ENCODE data around the gene PLAAT4. TPM values are rescaled to one million over a fixed set of nuclear protein-coding genes. Genes with fewer than 3 reads are reported as not detected.
"Not testable (repeated sequence)": the region's sequence is repeated elsewhere in the genome, so short reads cannot be mapped to it uniquely, and the experiment has no call there.

PLAAT4 gene
- total and polyA plus RNA-seq, 2 donors (not counting 3 experiments of a cell fraction or from before 2014, with no cell fraction given), result 0.95 to 1.7 TPM

GRCh38 chr11:63578882-63579281 lies 42.3 kb downstream of the PLAAT4 start:
- dilution Hi-C loops (cut with MboI; ENCODE audit: extremely low pct_ligation_motif_present, low sequenced_read_pairs), result not testable (repeated sequence)

GRCh38 chr11:63581224-63581623 lies 44.6 kb downstream of the PLAAT4 start:
- dilution Hi-C loops (cut with MboI; ENCODE audit: extremely low pct_ligation_motif_present, low sequenced_read_pairs); DNase-seq (ENCODE audit: low read depth, low spot score); H3K9ac ChIP-seq (replicated peaks; ENCODE audit: extremely low read depth, insufficient read depth, low read length); H3K4me1 ChIP-seq (ENCODE audit: control insufficient read depth, extremely low read depth, insufficient read depth, low read length); H3K4me3 ChIP-seq (replicated peaks in 1 of 3; ENCODE audit: insufficient read depth in 1 of 3, low read depth in 1 of 3, low read length in 3 of 3); CTCF ChIA-PET; POLR2A ChIA-PET; H3K9me3 ChIP-seq (replicated peaks; ENCODE audit: control insufficient read depth, insufficient read depth, low read length); H3K9me1 ChIP-seq (replicated peaks; ENCODE audit: control insufficient read depth, extremely low read depth, insufficient read depth, low read length); BruUV-seq (replicated peaks); FAIRE-seq; intact Hi-C loops (cut with micrococcal nuclease); H2AFZ ChIP-seq (ENCODE audit: low read depth, low read length); H3K36me3 ChIP-seq (ENCODE audit: control insufficient read depth in 2 of 2, extremely low read depth in 1 of 2, insufficient read depth in 2 of 2, low read length in 2 of 2); H3K27ac ChIP-seq (ENCODE audit: insufficient read depth, low read depth, low read length); H3K4me2 ChIP-seq (ENCODE audit: insufficient read depth, low read length); H3K79me2 ChIP-seq (ENCODE audit: control insufficient read depth, insufficient read depth, low read length); H3K27me3 ChIP-seq (ENCODE audit: control insufficient read depth in 2 of 2, insufficient read depth in 2 of 2, low read length in 2 of 2); H4K20me1 ChIP-seq (replicated peaks; ENCODE audit: control insufficient read depth, extremely low read depth, insufficient read depth, low read length): not testable (repeated sequence)

More at GRCh38 chr11:63578882-63579281, 42.3 kb downstream of the PLAAT4 start:
- H3K4me3 ChIP-seq (replicated peaks in 1 of 3; ENCODE audit: insufficient read depth in 1 of 3, low read depth in 1 of 3, low read length in 3 of 3); H3K27me3 ChIP-seq (ENCODE audit: control insufficient read depth in 2 of 2, insufficient read depth in 2 of 2, low read length in 2 of 2); H4K20me1 ChIP-seq (replicated peaks; ENCODE audit: control insufficient read depth, extremely low read depth, insufficient read depth, low read length); H3K79me2 ChIP-seq (ENCODE audit: control insufficient read depth, insufficient read depth, low read length); H2AFZ ChIP-seq (ENCODE audit: low read depth, low read length); intact Hi-C loops (cut with micrococcal nuclease); POLR2A ChIA-PET; H3K9me1 ChIP-seq (replicated peaks; ENCODE audit: control insufficient read depth, extremely low read depth, insufficient read depth, low read length); H3K4me2 ChIP-seq (ENCODE audit: insufficient read depth, low read length); H3K9ac ChIP-seq (replicated peaks; ENCODE audit: extremely low read depth, insufficient read depth, low read length); BruUV-seq (replicated peaks); H3K27ac ChIP-seq (ENCODE audit: insufficient read depth, low read depth, low read length); H3K36me3 ChIP-seq (ENCODE audit: control insufficient read depth in 2 of 2, extremely low read depth in 1 of 2, insufficient read depth in 2 of 2, low read length in 2 of 2); H3K9me3 ChIP-seq (replicated peaks; ENCODE audit: control insufficient read depth, insufficient read depth, low read length); H3K4me1 ChIP-seq (ENCODE audit: control insufficient read depth, extremely low read depth, insufficient read depth, low read length); FAIRE-seq; DNase-seq (ENCODE audit: low read depth, low spot score): not testable (repeated sequence)
- CTCF ChIA-PET, result interaction anchor here (1.2 kb wide), 1 partner anchor 12 kb away, joined by 3 read pairs; no protein-coding TSS in a partner anchor

- no peak for TF ChIP-seq EZH2 (IDR thresholded peaks at IDR 0.05; ENCODE audit: borderline replicate concordance, low read depth, low read length, severe bottlenecking)
- TF ChIP-seq POLR2A (IDR thresholded peaks at IDR 0.05; ENCODE audit: low read depth, low read length), result no peak
- no peak for TF ChIP-seq JUN (IDR thresholded peaks at IDR 0.05; ENCODE audit: borderline replicate concordance, insufficient read depth, insufficient read length, low read depth)
- BruUV-seq (replicated peaks), result no TSS peak
- Histone ChIP-seq H3K9me3 (replicated peaks; ENCODE audit: control insufficient read depth, insufficient read depth, low read length) (no peaks in the 10 kb centered on the region), H3K27me3 (ENCODE audit: control insufficient read depth in 2 of 2, insufficient read depth in 2 of 2, low read length in 2 of 2) (no peaks in the 10 kb centered on the region), H3K4me1 (ENCODE audit: control insufficient read depth, extremely low read depth, insufficient read depth, low read length) (peaks cover 7% of the 10 kb centered on the region), H3K4me2 (ENCODE audit: insufficient read depth, low read length) (no peak overlapping the region), H3K4me3 (replicated peaks in 1 of 3; ENCODE audit: insufficient read depth in 1 of 3, low read depth in 1 of 3, low read length in 3 of 3) (no peak overlapping the region), H3K9me1 (replicated peaks; ENCODE audit: control insufficient read depth, extremely low read depth, insufficient read depth, low read length) (no peaks in the 10 kb centered on the region), H2AFZ (ENCODE audit: low read depth, low read length) (no peak overlapping the region), H3K79me2 (ENCODE audit: control insufficient read depth, insufficient read depth, low read length) (no peaks in the 10 kb centered on the region), H4K20me1 (replicated peaks; ENCODE audit: control insufficient read depth, extremely low read depth, insufficient read depth, low read length) (no peaks in the 10 kb centered on the region), H3K36me3 (ENCODE audit: control insufficient read depth in 2 of 2, extremely low read depth in 1 of 2, insufficient read depth in 2 of 2, low read length in 2 of 2) (no peaks in the 10 kb centered on the region), H3K27ac (ENCODE audit: insufficient read depth, low read depth, low read length) (no peak overlapping the region), H3K9ac (replicated peaks; ENCODE audit: extremely low read depth, insufficient read depth, low read length) (no peak overlapping the region)
- FAIRE-seq (no peak), DNase-seq (ENCODE audit: low read depth, low spot score) (no peak)
- CTCF ChIA-PET, result interaction anchor here (1.0 to 2.1 kb wide), 2 partner anchors 8 to 104 kb away, joined by 3 to 8 read pairs; no protein-coding TSS in a partner anchor
- POLR2A ChIA-PET, result no interaction called here
- dilution Hi-C loops (cut with MboI; ENCODE audit: extremely low pct_ligation_motif_present, low sequenced_read_pairs), result no loop called here
- intact Hi-C loops (cut with micrococcal nuclease), result no loop called here
Observed at GRCh38 chr11:63583357-63583677, 46.7 kb downstream of the PLAAT4 start.
